Articular chondrocyte of knee joint (primary cell): ENCODE data around the gene DCTD. TPM values are rescaled to one million over a fixed set of nuclear protein-coding genes. Genes with fewer than 3 reads are reported as not detected.

ENCODE experiments used
- total RNA-seq: library from RNA; depleted of rRNA; stranded (reverse); fragments of >200 nt; gene quantifications from 2 replicates; pipeline ENCODE4 v1.2.3, GENCODE V29; 2012

DCTD gene
- total RNA-seq: 92.6 and 94.5 TPM in 2 replicates

GRCh38 chr4:182917182-182918043, at the start of gene DCTD:
DCTD (minus strand) TSS chr4:182917386; CDS start chr4:182915568, 1,818 bp downstream.

Other genes with a start within 250 kb of the DCTD start
- gene WWC2, start 181.9 kb upstream of the DCTD start, total RNA-seq: 32.3 and 34.7 TPM in 2 replicates